A673 (cell line): ENCODE data around the gene EPHA5.

Experiments used
- CTCF ChIP-seq: fragments of 300-800, 200-600 bp; sonication (generic); conservative IDR thresholded peaks from 2 replicates; pipeline ENCODE4 v1.5.1; 2017; ENCODE audit warnings: low read depth, mild to moderate bottlenecking, antibody characterized with exemption, low read length, moderate library complexity, mixed read lengths
- EZH2 ChIP-seq: fragments of 200-600 bp; sonication (generic); IDR thresholded peaks from 2 replicates; pipeline ENCODE4 v1.6.1; 2017; ENCODE audit warnings: borderline replicate concordance, low read depth, mild to moderate bottlenecking, mixed read lengths, antibody characterized with exemption, low read length; ENCODE audit not compliant: poor library complexity, severe bottlenecking

- TF ChIP-seq CTCF: no peak
- TF ChIP-seq EZH2: no peak
These were observed 924 bp downstream of the EPHA5 start for GRCh38 chr4:65669111-65670019.
